ENCODE data around the gene THBD. TPM values are rescaled to one million over a fixed set of nuclear protein-coding genes. Genes with fewer than 3 reads are reported as not detected.

The THBD gene
- total and polyA plus RNA-seq, 2 experiments from 2014 or later: 0.10 to 0.97 TPM

DNA sequence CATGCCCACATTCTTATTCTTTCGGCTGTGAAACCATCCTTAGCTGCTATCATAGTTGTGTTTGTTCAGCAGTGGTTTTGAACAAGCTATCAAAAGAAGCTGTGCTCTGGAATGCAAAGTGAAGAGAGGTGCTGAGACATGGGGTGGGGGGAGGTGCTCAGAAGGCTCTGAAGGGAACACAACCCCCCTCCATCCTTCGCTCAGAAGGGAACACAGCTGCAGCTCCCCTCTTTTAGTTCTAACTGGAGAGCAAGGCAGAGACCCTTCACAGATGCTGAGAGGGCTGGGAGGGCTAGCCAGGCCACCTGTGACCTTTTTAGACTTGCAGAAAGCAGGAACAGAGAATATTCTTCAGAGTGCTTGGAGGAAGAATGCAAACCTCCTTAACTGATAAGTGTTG lies 32.0 kb downstream of the THBD start (continued):
- no peak for TF ChIP-seq STAT1 (IDR thresholded peaks at IDR 0.05; ENCODE audit: unreplicated experiment)
- no peak for TF ChIP-seq ZNF331 (CRISPR knock-in tag; IDR thresholded peaks at IDR 0.05; ENCODE audit: low read depth)
- no peak for TF ChIP-seq POLR2AphosphoS5 (IDR thresholded peaks at IDR 0.05; ENCODE audit: low read depth)

DNA sequence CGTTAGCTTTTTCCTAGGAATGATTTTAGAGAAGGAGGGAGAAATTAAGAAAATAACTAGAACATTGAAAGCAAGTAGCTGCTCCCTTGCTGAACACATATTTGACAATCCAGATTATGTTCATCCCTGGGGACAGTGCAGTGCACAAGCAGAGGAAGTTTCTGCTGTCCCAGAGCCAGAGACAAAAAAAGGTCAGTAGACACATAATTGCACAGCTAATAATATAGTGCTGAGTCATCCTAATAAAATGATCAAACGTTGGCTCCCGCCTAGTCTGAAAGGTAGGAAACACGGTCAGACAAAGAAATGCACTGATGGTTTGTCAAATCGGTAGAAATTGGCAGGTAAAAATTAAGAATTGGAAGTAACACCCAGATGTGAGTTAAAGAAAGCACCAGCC lies 36.0 kb downstream of the THBD start:
- Histone ChIP-seq H3K27ac (ENCODE audit: low read depth) (no peak overlapping the region), H3K79me2 (replicated peaks; ENCODE audit: insufficient read depth) (no peaks in the 10 kb centered on the region), H3F3A (replicated peaks; ENCODE audit: low read depth) (no peaks in the 10 kb centered on the region), H3K36me3 (ENCODE audit: insufficient read depth) (no peaks in the 10 kb centered on the region), H4K20me1 (replicated peaks; ENCODE audit: insufficient read depth) (no peaks in the 10 kb centered on the region), H3K27me3 (ENCODE audit: insufficient read depth) (no peaks in the 10 kb centered on the region), H2AFZ (no peak overlapping the region), H3K9me2 (ENCODE audit: insufficient read depth) (no peaks in the 10 kb centered on the region), H3K4me3 (no peak overlapping the region), H3K4me1 (ENCODE audit: insufficient read depth) (no peaks in the 10 kb centered on the region), H3K4me2 (no peak overlapping the region)
- 0 out of 3 replicates have a peak, but pooled peaks cover under 1% of the 10 kb centered on the region for H3K4me1 Mint-ChIP-seq
- no peak for DNase-seq (ENCODE audit: low spot score)
- ATAC-seq: no peak
- H3K27me3 Mint-ChIP-seq (ENCODE audit: insufficient read depth, low read depth, poor library complexity): no peaks in the 10 kb centered on the region
- H3K27ac Mint-ChIP-seq: no peak overlapping the region
- H3K36me3 Mint-ChIP-seq (ENCODE audit: low read depth): no peaks in the 10 kb centered on the region
- no peaks in the 10 kb centered on the region; the same call in 2 of the 3 replicates for H3K9me3 Mint-ChIP-seq
- TF ChIP-seq CTCF (conservative IDR thresholded peaks at IDR 0.05; ENCODE audit: low read depth in 2 of 2) (no peak), POLR2AphosphoS5 (IDR thresholded peaks at IDR 0.05; ENCODE audit: low read depth) (no peak)
- no peak overlapping the region for H3K4me3 Mint-ChIP-seq

GRCh38 chr20:23011008-23011721 lies 38.3 kb downstream of the THBD start:
- Histone ChIP-seq H3K79me2 (replicated peaks; ENCODE audit: insufficient read depth) (no peaks in the 10 kb centered on the region), H3K4me2 (no peak overlapping the region), H3K4me3 (no peak overlapping the region), H3K27me3 (ENCODE audit: insufficient read depth) (no peaks in the 10 kb centered on the region), H2AFZ (no peak overlapping the region), H4K20me1 (replicated peaks; ENCODE audit: insufficient read depth) (no peaks in the 10 kb centered on the region), H3K36me3 (ENCODE audit: insufficient read depth) (no peaks in the 10 kb centered on the region), H3K4me1 (ENCODE audit: insufficient read depth) (peaks cover 8% of the 10 kb centered on the region), H3K9me2 (ENCODE audit: insufficient read depth) (no peaks in the 10 kb centered on the region), H3K27ac (ENCODE audit: low read depth) (no peak overlapping the region), H3F3A (replicated peaks; ENCODE audit: low read depth) (no peaks in the 10 kb centered on the region)
- H3K4me3 Mint-ChIP-seq: no peak overlapping the region
- H3K27me3 Mint-ChIP-seq (ENCODE audit: insufficient read depth, low read depth, poor library complexity): no peaks in the 10 kb centered on the region
- no peak for ATAC-seq
- DNase-seq (ENCODE audit: low spot score): no peak
- peaks cover 6% of the 10 kb centered on the region; the same call in 2 of the 3 replicates for H3K4me1 Mint-ChIP-seq
- no peaks in the 10 kb centered on the region; the same call in 2 of the 3 replicates for H3K9me3 Mint-ChIP-seq
- no peak overlapping the region for H3K27ac Mint-ChIP-seq
- H3K36me3 Mint-ChIP-seq (ENCODE audit: low read depth): no peaks in the 10 kb centered on the region
- TF ChIP-seq ZNF462 (CRISPR knock-in tag; IDR thresholded peaks at IDR 0.05) (no peak), POLR2AphosphoS5 (IDR thresholded peaks at IDR 0.05; ENCODE audit: low read depth) (no peak), EZH2 (IDR thresholded peaks at IDR 0.05; ENCODE audit: low read depth, unreplicated experiment) (no peak), EZH2phosphoT487 (IDR thresholded peaks at IDR 0.05; ENCODE audit: unreplicated experiment) (no peak), ZNF114 (CRISPR knock-in tag; IDR thresholded peaks at IDR 0.05) (no peak), CTCF (conservative IDR thresholded peaks at IDR 0.05; ENCODE audit: low read depth in 2 of 2) (no peak)
